Activated B cell treated with CpG ODN at 0.5 μM for 24 hours (primary cell): Measurements from ENCODE around the gene TM4SF1. TPM values are rescaled to one million over a fixed set of nuclear protein-coding genes. Genes with fewer than 3 reads are reported as not detected.

ENCODE experiments used
- ATAC-seq: fragments of 200-7000 bp; cut with Tn5 transposase; one replicate; pipeline ENCODE4 v1.10.0; 2021; ENCODE audit warnings: low read depth, mild to moderate bottlenecking, moderate library complexity
- CTCF ChIA-PET: fragments of 350-600 bp; sonication (Branson Sonifier 250); formaldehyde crosslinking; loops from one replicate; lab custom pipeline; 2021; ENCODE audit warnings: antibody characterized with exemption; lab: Charles Lee
- POLR2A ChIA-PET: fragments of 350-600 bp; sonication (Branson Sonifier 250); formaldehyde crosslinking; loops from one replicate; lab custom pipeline; 2021; ENCODE audit warnings: antibody characterized with exemption; lab: Charles Lee
- DNase-seq: peaks from one replicate; pipeline ENCODE4 v3.0.0; 2022
- H3K27ac Mint-ChIP-seq: one replicate; pipeline ENCODE4 v1.8.0; 2020; ENCODE audit warnings: mixed read lengths
- H3K27me3 Mint-ChIP-seq: one replicate; pipeline ENCODE4 v1.8.0; 2021; ENCODE audit warnings: mixed read lengths
- H3K36me3 Mint-ChIP-seq: one replicate; pipeline ENCODE4 v1.8.0; 2021; ENCODE audit warnings: low read depth, mixed read lengths
- H3K4me1 Mint-ChIP-seq: one replicate; pipeline ENCODE4 v1.8.0; 2021; ENCODE audit warnings: mixed read lengths
- H3K4me3 Mint-ChIP-seq: one replicate; pipeline ENCODE4 v1.8.0; 2020; ENCODE audit warnings: mild to moderate bottlenecking, mixed read lengths
- H3K9me3 Mint-ChIP-seq: one replicate; pipeline ENCODE4 v1.8.0; 2020; ENCODE audit warnings: mixed read lengths
- CTCF ChIP-seq: fragments of 200-600 bp; IDR thresholded peaks from one replicate; pipeline ENCODE4 v1.8.0; 2022; ENCODE audit warnings: antibody characterized with exemption, mild to moderate bottlenecking
- intact Hi-C: fragments of 100-400 bp; cut with micrococcal nuclease; formaldehyde crosslinking; loops from one replicate; pipeline ENCODE4 v1.15.1; 2024
- total RNA-seq: library from RNA; stranded (reverse); gene quantifications from 2 replicates; pipeline ENCODE4 v1.2.3, GENCODE V29; 2022

The TM4SF1 gene, protein sequence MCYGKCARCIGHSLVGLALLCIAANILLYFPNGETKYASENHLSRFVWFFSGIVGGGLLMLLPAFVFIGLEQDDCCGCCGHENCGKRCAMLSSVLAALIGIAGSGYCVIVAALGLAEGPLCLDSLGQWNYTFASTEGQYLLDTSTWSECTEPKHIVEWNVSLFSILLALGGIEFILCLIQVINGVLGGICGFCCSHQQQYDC
- total RNA-seq, result not detected in 2 replicates

GRCh38 chr3:149377408-149378364 is at the start of gene TM4SF1:
TM4SF1 (minus strand) TSS chr3:149377649; CDS start chr3:149377547, 102 bp downstream.
- POLR2A ChIA-PET, result no interaction called here
- no peak within 1 kb of the TSS for H3K27ac Mint-ChIP-seq
- ATAC-seq (no peak), DNase-seq (no peak)
- TF ChIP-seq CTCF, result no peak
- CTCF ChIA-PET, result no interaction called here
- intact Hi-C loops, result no loop called here
- H3K27me3 Mint-ChIP-seq, result peaks cover 7% of the 10 kb centered on the region
- no peaks in the 10 kb centered on the region for H3K36me3 Mint-ChIP-seq
- no peaks in the 10 kb centered on the region for H3K4me1 Mint-ChIP-seq
- H3K4me3 Mint-ChIP-seq, result no peak within 1 kb of the TSS
- H3K9me3 Mint-ChIP-seq, result no peaks in the 10 kb centered on the region

DNA sequence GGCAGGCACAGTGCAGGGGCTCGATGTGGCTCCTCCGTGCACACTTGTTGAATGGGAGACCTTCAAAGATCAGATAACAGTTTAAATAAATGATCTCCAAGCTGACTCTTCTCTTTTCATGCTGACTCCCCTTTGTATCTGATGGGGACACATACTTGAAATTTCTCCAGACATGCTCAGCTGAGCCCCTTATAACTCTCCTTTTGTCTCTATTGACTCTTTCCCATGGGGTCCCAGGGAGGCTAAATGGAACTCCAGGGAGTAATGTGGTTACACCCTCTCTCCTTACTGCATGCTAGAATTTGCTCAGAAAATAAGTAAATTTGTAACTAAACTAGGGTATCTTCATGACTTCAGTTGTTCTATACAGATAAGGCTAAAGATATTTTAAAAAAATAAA is 48.9 kb upstream of the TM4SF1 start:
- Mint-ChIP-seq H3K27me3 (peaks cover 5% of the 10 kb centered on the region), H3K9me3 (no peaks in the 10 kb centered on the region), H3K27ac (no peak overlapping the region), H3K36me3 (no peaks in the 10 kb centered on the region), H3K4me1 (no peaks in the 10 kb centered on the region), H3K4me3 (no peak overlapping the region)
- ATAC-seq, result no peak
- intact Hi-C loops, result no loop called here
- ChIA-PET CTCF (no interaction called here), POLR2A (no interaction called here)
- TF ChIP-seq CTCF, result no peak
- no peak for DNase-seq

DNA sequence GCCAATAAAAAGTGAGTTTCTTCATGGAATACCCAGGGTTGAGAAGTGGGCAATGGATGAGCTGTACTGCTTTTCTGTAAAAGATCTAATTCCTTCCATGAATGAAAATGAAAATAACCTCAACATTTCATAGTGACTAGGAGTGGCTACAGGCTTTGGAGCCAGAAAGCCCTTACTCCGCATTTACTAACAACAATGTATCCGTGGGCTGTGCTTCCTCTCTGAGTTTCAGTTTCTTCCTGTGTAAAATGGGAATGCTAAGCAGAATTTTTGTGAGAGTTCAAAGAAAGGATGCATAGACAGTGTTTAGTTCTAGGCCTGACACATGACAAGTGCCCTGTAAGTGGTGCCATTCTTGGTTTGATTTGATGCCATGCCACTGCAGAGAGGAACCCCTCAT is 47.5 kb upstream of the TM4SF1 start:
- H3K4me1 Mint-ChIP-seq, result no peaks in the 10 kb centered on the region
- no peak for ATAC-seq
- no peak for DNase-seq
- H3K27ac Mint-ChIP-seq, result no peak overlapping the region
- ChIA-PET POLR2A (no interaction called here), CTCF (no interaction called here)
- no peak overlapping the region for H3K4me3 Mint-ChIP-seq
- intact Hi-C loops, result no loop called here
- no peaks in the 10 kb centered on the region for H3K36me3 Mint-ChIP-seq
- peaks cover 2% of the 10 kb centered on the region for H3K27me3 Mint-ChIP-seq
- no peak for TF ChIP-seq CTCF
- H3K9me3 Mint-ChIP-seq, result no peaks in the 10 kb centered on the region

GRCh38 chr3:149421764-149422163 is 44.3 kb upstream of the TM4SF1 start:
- Mint-ChIP-seq H3K27me3 (peaks cover 2% of the 10 kb centered on the region), H3K36me3 (no peaks in the 10 kb centered on the region), H3K9me3 (no peaks in the 10 kb centered on the region), H3K27ac (no peak overlapping the region), H3K4me3 (no peak overlapping the region), H3K4me1 (peaks cover 2% of the 10 kb centered on the region)
- CTCF ChIA-PET, result no interaction called here
- no peak for DNase-seq
- no peak for ATAC-seq
- POLR2A ChIA-PET, result no interaction called here
- TF ChIP-seq CTCF, result no peak
- intact Hi-C loops, result no loop called here

DNA sequence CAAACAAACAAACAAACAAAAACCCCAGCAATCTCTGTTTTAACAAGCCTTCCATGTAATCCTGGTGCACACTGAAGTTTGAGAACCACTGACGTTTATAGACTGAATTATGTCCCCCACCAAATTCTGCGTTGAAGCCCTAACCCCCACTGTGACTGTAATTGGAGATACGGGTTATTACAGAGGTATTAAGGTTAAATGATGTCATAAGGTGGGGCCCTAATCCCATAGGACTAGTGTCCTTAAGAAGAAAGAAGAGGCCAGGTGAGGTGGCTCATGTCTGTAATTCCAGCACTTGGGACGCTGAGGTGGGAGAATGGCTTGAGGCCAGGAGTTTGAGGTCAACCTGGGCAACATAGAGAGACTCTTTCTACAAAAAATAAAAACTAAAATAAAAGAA is 42.4 kb upstream of the TM4SF1 start:
- Mint-ChIP-seq H3K4me1 (peaks cover 2% of the 10 kb centered on the region), H3K36me3 (no peaks in the 10 kb centered on the region), H3K9me3 (no peaks in the 10 kb centered on the region), H3K27ac (no peak overlapping the region), H3K27me3 (no peaks in the 10 kb centered on the region), H3K4me3 (no peak overlapping the region)
- POLR2A ChIA-PET, result no interaction called here
- intact Hi-C loops, result no loop called here
- DNase-seq, result no peak
- no peak for TF ChIP-seq CTCF
- ATAC-seq, result no peak
- CTCF ChIA-PET, result no interaction called here
